Embryonic facial prominence (tissue), 1 donor: Measurements from ENCODE around the gene HOXB5.

Experiments used
- DNase-seq: peaks from one replicate; pipeline ENCODE4 v3.0.0-alpha.2; 2016; ENCODE audit errors: extremely low spot score

The HOXB5 gene

GRCh38 chr17:48629411-48629759 lies 35.8 kb upstream of the HOXB5 start:
- DNase-seq = no peak

DNA sequence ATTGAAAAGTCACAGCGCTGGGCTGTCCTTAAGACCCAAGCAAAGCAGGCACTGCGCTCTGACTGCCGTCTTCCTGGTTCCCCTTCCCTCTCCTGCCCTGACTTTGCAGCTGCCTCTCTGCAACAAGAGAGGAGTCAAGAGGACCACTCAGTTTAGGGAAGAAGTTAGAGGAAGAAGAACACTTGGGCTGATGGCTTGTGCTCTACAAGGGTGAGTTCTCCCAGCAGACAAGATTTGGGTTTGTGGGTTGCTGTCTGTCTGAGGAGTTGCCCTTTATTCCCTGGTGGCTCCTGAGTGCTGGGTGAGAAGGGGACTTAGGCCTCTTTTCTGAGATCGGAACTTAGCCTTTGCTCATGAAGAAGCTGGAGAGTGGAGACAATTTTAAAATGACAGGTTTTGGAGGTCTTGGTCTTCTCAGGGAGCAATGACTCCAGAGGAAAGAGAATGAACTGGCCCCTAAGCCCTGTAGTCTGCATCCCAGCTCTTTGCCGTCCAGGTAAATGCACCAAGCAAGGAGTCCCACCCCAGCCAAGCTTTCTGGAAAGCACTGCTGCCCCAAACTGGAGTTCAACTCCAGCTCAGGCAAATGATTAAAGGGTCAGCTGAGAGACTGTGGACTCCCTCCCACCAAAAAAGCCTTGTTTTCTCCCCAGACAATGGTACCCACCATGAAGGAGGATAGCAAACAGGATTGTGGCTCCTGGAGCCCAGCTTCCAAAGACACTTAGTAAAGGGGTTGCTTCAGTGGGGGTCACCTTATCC lies 35.3 kb upstream of the HOXB5 start:
- DNase-seq = no peak

- no peak for DNase-seq
Observed at GRCh38 chr17:48627623-48628521, 34.3 kb upstream of the HOXB5 start.

DNA sequence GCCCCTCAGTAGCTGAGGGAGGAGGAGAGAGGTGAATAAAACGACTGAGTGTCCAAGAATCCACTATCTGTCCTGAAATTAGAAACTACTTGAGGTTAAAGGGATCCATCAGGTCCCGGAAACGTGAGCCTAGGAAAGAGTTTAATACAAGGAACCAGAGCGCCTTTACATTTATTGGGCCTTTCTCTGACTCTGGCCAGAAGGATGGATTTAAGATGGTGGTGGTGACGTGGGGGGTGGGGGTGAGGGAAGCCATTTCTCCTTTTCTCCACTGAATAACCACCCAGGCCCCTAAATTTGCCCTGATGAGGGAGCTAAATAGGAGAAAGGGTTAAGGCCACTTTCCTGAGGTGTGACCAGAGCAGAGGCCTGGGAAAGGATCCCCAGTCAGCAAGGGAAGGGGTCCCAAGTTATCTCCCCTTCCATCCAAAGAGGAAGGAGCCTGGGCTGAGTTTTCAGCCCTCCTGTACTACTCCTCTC lies 33.6 kb upstream of the HOXB5 start:
- DNase-seq = no peak

DNA sequence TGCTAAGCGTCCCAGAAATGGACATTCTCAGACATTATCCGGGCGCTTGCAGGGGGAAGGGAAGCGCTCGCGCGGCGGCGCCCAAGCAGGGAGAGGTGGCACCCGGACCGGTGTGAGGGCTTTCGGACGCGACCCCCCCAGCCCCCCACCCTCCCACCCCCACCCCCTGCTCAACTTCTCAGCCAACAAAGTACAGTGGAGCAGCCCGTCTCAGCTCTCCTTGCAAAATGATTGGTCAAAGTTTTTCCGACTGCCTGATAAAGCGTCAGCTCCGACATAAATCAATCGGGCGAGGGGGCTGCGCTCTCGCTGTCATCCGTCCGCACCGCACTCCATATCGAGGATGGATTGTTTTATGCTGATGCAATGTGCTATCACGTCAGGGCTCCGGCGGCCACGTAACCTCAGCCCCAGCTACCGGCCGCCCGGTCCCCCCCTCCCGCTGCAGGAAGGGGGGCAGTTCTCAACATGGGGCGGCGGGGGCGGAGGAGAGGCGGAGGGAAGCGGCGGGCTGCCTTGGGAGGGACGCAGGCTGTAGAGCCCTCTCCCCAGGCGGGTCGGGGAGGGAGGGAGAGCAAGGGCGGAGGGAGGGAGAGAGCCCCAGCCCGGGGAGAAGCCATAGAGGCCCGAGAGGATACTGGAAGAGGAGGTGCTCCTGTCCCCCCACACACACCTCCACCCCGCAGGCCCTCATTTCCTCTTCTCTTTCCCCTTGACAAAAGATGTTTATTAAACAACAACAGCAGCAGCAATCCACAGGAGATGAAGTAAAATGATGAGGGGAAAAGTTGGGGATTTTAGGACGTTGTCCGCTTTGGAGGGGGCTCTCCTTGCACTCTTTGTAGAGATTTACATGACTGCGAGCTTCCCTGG lies 32.9 kb upstream of the HOXB5 start, which contains the start of gene HOXB9:
TSS of gene HOXB9 (minus strand) at position 114 of the 873 bp plus-strand sequence. CDS start at position 25, 89 bp downstream.
- no peak for DNase-seq

DNA sequence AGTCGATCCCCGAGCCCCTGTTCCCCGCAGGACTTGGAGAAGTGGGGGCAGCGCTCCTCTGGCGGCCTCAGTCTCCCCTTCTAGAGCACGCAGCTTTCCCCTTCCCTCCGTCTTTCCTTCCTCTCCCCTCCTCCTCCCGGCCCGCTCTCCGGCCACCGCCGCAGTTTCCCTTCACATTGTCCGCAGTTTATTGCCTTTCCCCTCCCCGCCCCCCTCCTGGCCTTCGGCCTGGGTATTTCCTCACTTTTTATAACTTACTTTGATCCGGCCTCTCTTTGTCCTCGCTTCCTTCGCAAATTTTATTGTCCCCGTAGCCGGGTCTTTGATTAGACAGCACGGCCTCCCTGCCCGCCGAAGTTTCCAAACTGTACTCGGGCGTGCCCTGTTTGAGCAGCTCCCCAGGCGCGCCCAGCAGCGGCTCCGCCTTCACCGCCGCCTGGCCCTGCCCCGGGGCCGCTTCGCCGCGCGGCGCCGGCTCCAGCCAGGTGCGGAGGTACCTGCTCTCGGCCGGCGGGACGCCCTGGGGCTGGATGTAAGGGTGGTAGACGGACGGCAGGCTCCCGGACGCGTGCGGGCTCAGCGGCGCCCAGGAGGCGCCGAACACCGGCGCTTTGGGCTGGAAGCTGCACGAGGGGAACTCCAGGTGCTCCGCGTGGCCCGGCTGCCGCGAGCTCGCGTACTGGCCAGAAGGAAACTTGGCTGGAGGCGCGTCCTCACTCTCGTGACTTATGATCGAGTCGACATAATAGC lies 32.1 kb upstream of the HOXB5 start:
- no peak for DNase-seq

- no peak for DNase-seq
Observed at GRCh38 chr17:48624544-48625494, 31.2 kb upstream of the HOXB5 start.

GRCh38 chr17:48624118-48624517 lies 30.5 kb upstream of the HOXB5 start:
- no peak for DNase-seq

DNA sequence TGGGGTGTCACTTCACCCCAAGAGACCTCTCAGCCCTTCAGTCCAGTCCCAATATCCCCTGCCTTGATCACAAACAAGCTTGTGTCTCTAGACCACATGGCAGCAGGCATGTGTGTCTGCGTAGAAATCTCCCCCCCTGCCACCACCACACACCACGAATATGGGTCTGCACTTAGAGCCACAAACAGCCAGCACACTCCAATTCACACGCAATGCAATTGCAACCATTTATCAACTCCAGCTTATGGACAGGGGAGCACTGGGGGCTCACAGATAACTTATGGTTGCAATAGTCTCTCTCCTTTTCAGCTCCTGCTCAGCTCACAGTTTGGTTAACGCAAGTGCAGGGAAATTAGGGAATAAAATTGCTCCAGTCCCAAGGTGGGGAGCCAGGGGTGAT lies 30.0 kb upstream of the HOXB5 start:
- DNase-seq = no peak

DNA sequence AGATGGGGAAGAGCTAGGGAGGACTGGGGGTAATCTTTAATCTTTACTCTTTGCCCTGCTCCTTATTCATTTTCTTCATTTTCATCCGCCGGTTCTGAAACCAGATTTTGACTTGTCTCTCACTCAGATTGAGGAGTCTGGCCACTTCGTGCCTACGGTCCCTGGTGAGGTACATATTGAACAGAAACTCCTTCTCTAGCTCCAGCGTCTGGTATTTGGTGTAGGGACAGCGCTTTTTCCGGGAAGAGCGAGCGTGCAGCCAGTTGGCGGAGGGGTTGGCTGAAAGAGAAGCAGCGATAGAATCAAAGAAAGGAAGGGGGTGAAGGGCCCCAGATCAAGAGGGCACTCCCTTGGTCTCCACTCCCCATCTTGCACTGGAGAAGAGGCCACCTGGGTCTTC lies 29.3 kb upstream of the HOXB5 start:
- DNase-seq = no peak

DNA sequence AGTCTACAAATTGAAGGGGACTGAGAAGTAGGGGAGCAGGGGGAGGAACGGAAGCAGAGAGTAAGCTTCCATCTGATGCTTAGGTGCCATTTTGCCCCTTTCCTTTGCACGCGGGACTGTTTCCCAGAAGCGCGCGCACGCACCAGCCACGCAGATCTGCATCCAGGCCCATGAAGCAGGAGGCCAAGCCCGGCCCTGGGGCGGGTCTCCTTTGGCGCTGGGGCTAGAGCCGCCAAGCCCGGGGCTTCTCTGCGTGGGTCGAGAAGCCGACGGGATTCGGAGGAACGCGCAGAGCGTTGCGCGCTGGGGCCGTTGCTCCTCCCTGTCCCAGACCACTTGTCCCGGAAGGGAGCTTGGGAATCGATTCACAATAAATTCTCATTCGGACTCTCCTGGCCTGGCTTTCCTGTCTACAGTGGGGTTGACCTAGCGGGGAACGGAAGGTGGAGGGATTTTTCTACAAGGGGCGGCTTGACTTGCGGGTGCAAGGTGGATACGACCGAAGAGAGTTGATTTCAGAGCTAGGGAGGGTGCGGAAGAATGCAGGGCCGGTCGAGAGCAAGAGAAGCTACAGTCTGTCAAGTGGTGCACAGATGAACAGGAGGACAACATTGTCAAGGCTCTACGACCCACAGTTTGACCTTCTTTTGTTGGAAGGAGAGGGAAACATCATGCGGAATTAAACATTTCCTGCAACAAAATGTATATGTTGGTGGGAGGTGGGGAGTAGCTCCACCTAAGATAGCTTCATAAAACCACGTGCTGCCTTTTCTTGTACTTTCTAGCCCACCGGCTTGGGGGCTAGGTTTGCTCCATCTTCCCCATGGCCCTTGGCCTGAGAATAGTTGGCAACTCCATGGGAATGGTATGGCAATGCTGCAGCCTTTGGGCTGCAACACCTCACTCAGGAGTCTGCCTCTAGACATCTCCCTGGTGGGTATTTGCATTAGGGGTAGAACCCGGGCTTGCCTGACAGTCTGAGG lies 28.1 kb upstream of the HOXB5 start:
- DNase-seq = no peak

DNA sequence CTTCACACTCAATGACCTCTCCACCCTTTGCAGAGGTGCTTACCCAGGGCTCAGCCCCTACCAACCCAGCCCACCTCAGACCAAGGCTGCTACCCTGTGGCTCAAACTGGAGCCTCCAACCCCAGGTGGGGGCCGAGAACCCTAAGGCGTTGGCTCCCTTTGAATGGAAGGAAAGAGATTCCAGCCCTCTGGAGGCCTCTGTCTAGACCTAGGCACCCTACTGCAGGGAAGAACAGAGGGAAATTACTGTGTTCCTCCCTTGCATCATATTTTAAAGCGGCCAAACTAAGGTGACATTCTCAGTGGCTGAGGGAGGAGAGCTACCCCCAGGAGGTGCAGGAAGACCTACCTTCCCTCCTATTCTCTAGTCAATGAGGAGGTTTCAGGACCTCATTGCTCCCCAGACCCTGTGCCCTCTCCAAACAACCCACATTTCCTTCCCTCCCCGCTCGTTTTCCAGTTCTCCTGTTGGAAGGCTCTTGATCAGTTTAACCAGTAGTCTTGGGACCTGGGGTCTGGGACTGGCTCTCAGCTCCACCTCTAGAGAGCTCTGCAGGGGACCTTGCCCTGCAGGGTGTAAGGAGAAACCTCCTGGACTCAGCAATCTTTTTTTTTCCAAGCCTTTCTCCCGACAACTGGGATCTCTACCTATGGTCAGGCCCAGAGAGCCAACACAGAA lies 27.0 kb upstream of the HOXB5 start:
- DNase-seq = no peak

DNA sequence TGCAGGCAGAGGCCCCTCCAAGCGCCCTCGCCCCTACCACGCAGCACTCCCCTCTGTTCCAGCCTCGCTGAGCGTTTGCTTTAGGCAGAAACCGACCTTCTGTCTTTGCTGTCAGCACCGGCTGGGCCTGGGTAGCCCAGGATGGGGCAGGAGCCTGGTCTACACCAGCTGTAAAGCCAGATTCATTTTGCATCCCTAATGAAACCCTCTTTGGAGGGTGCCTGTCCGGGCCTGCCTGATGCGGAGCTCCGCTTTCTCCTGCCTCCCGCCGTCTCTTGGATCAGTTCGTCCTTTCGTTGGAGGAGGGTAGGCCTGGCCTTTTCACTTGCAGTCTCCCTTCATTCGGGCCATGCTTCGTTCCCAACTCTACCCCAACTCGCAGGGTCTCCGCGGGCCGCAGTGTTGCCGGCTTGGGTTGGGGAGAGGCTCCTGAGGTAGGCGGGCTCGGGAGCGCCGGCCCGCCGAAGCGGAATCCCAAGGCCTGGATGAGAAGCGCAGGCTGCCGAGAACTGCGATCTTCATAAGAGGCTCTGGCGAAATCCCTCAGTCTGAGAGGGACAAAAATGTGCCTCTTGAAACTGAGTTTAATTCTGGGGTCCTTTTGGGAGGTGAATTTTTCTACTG lies 26.4 kb upstream of the HOXB5 start:
- DNase-seq = no peak

- peak; percentile 55 for DNase-seq
Observed at GRCh38 chr17:48618256-48618896, 24.8 kb upstream of the HOXB5 start.

- DNase-seq = no peak
Observed at GRCh38 chr17:48617471-48618255, 24.1 kb upstream of the HOXB5 start.

DNA sequence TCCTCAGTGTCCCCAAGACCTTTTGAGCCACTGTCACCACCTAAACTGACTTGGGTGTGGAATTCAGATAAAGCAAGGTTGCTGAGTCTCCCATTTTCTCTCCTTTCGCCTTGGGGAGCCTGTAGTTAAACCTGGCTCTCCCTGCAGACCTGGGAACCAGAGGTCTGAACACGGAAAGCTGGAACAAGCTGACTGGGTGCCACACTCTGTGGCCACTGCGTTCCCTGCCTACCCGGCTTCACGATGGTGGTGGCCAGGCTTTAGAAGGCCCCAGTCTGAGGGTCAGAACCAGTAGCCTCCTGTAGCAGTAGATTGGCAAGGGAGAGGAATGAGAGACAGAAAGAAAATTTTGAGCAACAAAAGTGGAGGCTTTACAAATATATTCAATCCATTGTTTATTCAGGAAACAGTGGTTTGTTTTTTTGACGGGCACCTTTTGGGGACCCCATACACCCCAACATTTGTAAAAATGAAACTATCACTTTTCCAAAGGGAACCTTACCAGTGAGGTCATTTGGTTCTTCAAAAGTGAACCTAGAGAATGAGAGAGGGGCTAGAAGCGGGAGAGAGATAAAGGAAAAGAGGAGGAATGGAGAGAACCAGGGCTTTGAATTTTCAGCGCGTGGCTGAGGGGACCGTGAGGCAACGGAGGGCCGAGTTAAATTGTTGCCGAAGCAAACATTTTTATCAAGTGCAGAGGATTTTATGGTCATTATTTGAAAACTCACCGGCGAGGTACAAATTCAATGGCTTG lies 23.3 kb upstream of the HOXB5 start:
- no peak for DNase-seq
